HUES48 (cell line): Measurements from ENCODE around the gene DPEP2.
A peak's percentile ranks its signal among the peaks of the same experiment; 100 is the strongest.

Experiments
- H3K27ac ChIP-seq: one replicate; pipeline ENCODE4 v1.7.0; 2013; ENCODE audit warnings: low read depth, low read length, inconsistent platforms
- H3K27me3 ChIP-seq: 2 replicates; pipeline ENCODE4 v1.6.1; 2013; ENCODE audit warnings: mild to moderate bottlenecking, low read length; ENCODE audit not compliant: control insufficient read depth, insufficient read depth
- H3K36me3 ChIP-seq: 2 replicates; pipeline ENCODE4 v1.6.1; 2013; ENCODE audit warnings: low read length; ENCODE audit not compliant: control insufficient read depth, insufficient read depth
- H3K4me1 ChIP-seq: 2 replicates; pipeline ENCODE4 v1.6.1; 2013; ENCODE audit warnings: mild to moderate bottlenecking, low read length; ENCODE audit not compliant: control insufficient read depth, insufficient read depth
- H3K4me3 ChIP-seq: 2 replicates; pipeline ENCODE4 v1.5.1; 2013; ENCODE audit warnings: mild to moderate bottlenecking, low read depth, low read length
- H3K9ac ChIP-seq: 2 replicates; pipeline ENCODE4 v1.6.1; 2013; ENCODE audit warnings: mild to moderate bottlenecking, low read depth, low read length, moderate library complexity
- H3K9me3 ChIP-seq: 2 replicates; pipeline ENCODE4 v1.6.1; 2013; ENCODE audit warnings: low read length; ENCODE audit not compliant: control insufficient read depth, insufficient read depth

DPEP2 gene

DNA sequence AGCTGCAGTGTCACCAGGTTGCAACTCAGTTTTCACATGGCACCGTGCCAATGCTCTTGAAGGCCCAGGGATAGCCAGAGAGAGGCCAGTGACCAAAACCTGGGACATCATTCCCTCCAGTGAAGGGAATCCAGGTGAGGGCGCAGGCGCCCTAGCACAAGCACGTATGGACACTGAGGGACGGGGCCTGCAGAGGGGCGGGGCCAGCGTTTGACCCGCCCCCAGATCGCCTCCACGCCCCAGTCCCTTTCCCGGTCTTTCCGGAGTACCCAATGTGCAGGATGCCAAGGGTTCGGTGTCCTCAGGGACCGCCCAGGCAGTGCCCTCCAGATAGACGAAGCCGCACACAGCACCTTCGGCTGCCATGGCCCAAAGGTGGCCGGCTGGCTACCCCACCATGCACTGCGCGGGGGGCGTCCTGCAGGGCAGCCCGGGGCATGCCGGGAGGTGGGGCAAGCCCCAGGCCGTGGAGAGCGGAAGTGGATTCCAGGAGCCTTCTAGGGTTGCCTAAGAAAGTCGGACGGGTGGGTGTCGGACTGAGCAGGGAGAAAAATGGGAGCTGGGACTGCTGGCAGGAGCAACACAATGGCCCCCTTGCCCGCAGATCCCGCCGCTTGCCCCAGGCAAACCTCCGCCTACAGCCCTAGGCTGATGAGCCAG is 35.5 kb downstream of the DPEP2 start:
- H3K9ac ChIP-seq: no peak overlapping the region; the same call in 1 of the 2 replicates
- no peak overlapping the region for H3K27ac ChIP-seq
- no peaks in the 10 kb centered on the region for H3K27me3 ChIP-seq
- peaks cover 14% of the 10 kb centered on the region for H3K4me1 ChIP-seq
- H3K36me3 ChIP-seq: peaks cover 47% of the 10 kb centered on the region
- no peaks in the 10 kb centered on the region for H3K9me3 ChIP-seq
- peak overlapping the region; percentile 44; the same call in 1 of the 2 replicates for H3K4me3 ChIP-seq

DNA sequence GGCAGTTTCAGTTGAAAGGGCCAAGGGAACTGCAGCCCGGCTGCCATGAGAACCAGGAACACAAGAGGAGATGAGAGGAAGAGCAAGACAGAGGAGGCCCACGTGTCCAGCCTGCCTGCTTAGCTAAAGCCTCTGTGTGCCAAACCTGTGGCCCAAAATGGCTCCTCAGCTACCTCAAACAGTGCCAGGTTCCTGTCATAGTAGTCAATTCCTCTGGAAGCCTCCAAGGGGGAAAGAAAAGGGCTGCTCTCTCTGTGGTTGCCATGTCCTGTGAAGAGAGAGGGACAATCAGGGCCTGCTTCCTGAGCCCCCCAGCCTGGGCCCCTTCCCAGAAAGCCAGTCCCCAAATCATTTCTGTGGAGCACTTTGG is 36.0 kb downstream of the DPEP2 start:
- no peak overlapping the region for H3K27ac ChIP-seq
- no peaks in the 10 kb centered on the region for H3K9me3 ChIP-seq
- no peak overlapping the region; the same call in 1 of the 2 replicates for H3K4me3 ChIP-seq
- H3K27me3 ChIP-seq: no peaks in the 10 kb centered on the region
- H3K9ac ChIP-seq: no peak overlapping the region; the same call in 1 of the 2 replicates
- H3K4me1 ChIP-seq: peaks cover 13% of the 10 kb centered on the region
- peaks cover 52% of the 10 kb centered on the region for H3K36me3 ChIP-seq

DNA sequence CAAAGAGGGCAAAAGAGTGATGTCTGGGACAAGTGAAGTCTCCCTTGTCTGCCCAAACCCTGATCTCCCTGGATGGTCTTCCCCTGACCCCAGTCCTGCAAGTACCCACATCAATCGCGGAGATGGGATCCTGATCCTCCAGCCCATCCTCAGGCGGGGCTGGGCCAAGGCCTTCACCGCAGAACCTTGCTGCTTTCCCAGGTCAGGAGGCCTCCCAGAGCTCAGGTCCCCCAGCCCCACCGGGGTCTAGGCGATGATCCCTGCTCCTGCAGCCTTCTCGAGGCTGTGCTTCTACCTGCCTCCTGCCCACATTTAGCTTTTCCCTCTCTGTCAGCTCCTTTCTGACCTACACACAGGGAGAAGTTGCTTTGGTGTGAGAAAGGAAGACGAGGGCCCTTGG is 37.1 kb downstream of the DPEP2 start:
- no peaks in the 10 kb centered on the region for H3K27me3 ChIP-seq
- no peaks in the 10 kb centered on the region for H3K9me3 ChIP-seq
- H3K27ac ChIP-seq: no peak overlapping the region
- H3K36me3 ChIP-seq: peaks cover 62% of the 10 kb centered on the region
- H3K9ac ChIP-seq: no peak overlapping the region
- H3K4me3 ChIP-seq: no peak overlapping the region
- peaks cover 8% of the 10 kb centered on the region for H3K4me1 ChIP-seq

DNA sequence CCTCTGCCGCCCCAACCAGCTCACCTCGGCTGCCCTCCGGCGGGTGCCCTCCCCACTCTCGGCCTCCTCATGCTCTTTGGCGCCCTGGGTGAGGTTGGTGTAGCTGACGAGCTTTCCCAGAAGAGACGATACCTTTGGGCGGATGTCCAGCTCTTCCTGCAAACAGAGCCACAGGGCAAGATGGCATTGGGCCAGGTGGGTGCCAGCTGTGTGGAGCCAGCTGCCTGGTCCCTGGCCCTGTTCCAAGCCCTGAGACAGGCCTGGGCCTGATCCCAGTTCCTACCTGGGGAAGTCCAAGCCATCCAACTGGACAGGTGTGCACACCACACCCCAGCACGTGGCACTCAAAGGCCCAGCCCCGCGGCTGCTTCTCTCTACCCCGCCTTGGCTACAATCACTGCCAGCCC is 37.7 kb downstream of the DPEP2 start:
- Histone ChIP-seq H3K36me3 (peaks cover 64% of the 10 kb centered on the region), H3K27ac (no peak overlapping the region), H3K27me3 (no peaks in the 10 kb centered on the region), H3K9ac (no peak overlapping the region), H3K4me3 (no peak overlapping the region), H3K4me1 (peaks cover 2% of the 10 kb centered on the region), H3K9me3 (no peaks in the 10 kb centered on the region)

DNA sequence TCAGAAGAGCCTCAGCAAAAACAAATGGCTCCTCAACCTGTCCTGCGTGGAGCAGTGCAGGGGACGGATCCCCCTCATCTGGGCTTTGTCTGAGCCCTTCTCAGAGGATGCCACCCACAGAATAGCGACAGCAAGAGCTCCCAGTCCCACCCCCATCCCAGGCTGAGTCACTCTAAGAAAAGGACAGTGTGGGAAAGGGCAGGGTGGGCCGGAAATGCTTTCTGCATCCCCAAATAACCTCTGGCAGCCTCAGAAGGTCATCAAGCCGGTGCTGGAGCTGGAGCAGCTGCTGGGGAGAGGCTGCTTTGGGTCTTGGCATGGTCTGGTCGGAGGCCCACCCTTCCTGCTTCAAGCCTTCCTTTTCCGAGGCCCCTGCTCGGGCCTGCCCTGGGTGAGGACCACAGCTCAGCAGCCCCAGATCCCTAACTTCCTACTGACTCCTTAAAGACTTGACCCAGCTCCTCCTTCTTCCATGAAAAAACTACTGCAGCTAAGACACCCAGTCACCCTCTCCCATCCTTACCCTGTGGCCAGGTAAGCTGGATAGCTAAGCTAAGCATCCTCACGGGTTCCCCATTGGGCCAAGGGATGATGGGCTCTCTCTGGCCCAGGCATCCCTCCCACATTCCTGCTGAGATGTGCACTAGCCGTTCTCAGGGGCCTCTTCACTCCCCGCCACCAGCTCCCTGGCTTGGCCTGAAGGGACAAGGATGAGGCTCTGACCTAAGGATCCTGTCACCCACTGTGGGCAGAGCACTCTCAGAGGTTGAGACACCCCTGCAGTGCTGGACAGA is 39.6 kb downstream of the DPEP2 start:
- Histone ChIP-seq H3K9me3 (no peaks in the 10 kb centered on the region), H3K27ac (no peak overlapping the region), H3K9ac (no peak overlapping the region), H3K36me3 (peaks cover 69% of the 10 kb centered on the region), H3K4me1 (no peaks in the 10 kb centered on the region; the same call in 1 of the 2 replicates), H3K4me3 (no peak overlapping the region), H3K27me3 (no peaks in the 10 kb centered on the region)

DNA sequence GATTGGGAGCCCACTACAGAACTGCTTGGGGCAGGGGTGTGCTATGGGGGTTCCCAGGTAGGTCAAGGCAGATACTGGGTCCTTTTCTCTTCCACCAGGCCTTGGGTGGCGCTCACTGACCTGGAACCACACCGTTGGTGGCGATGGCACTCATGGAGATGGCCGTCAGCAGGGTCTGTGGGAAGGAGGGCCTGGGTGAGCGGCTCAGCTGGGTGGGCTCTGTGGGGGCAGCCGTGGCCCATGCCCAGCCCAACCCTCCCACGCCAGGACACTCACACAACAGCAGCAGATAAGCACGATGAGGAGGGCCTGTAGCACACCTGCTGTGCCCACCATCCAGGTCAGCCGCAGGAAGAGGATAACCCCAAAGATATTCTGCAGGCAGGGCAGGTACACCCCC is 41.7 kb downstream of the DPEP2 start:
- no peaks in the 10 kb centered on the region for H3K27me3 ChIP-seq
- H3K4me1 ChIP-seq: no peaks in the 10 kb centered on the region
- no peak overlapping the region for H3K4me3 ChIP-seq
- peaks cover 75% of the 10 kb centered on the region for H3K36me3 ChIP-seq
- H3K9ac ChIP-seq: no peak overlapping the region
- no peaks in the 10 kb centered on the region for H3K9me3 ChIP-seq
- H3K27ac ChIP-seq: no peak overlapping the region

DNA sequence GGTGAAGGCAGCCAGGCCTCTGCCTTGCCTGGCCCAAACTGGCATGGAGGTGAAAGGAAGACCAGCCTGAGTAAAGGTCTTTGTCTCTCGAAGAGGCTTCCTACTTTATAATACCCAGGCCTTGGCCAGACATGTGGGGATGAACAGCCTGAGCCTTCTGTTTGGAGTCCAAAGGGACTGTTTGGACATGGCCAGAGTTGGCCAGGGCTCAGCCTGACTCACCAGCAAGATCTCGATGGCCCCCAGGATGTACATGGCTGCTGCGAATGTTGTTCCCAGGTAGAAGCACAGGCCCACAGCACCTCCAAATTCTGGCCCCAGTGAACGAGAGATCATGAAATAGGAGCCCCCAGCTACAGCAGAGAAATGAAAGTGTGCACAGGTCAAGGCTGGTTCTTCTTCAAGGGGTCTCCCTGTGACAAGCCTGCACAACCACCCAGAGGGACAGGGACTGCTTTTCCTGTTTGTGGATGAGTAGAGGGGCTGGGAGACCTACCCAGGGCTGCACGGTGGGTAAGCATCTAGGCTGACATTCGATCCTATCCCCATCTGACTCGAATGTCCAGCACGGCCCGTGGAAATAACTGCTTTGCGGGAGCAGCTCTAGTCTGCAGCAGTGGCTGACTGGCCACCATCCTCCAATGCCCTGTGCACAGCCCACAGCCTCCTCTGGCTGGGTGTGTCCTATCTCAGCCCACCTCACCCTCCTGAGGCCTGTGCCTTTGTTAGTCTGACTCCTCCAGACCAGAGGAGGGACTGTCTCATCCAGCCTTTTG is 44.7 kb downstream of the DPEP2 start:
- H3K9me3 ChIP-seq: no peaks in the 10 kb centered on the region
- no peak overlapping the region for H3K4me3 ChIP-seq
- no peaks in the 10 kb centered on the region for H3K27me3 ChIP-seq
- H3K36me3 ChIP-seq: peaks cover 73% of the 10 kb centered on the region
- no peak overlapping the region for H3K9ac ChIP-seq
- no peaks in the 10 kb centered on the region for H3K4me1 ChIP-seq
- no peak overlapping the region for H3K27ac ChIP-seq

DNA sequence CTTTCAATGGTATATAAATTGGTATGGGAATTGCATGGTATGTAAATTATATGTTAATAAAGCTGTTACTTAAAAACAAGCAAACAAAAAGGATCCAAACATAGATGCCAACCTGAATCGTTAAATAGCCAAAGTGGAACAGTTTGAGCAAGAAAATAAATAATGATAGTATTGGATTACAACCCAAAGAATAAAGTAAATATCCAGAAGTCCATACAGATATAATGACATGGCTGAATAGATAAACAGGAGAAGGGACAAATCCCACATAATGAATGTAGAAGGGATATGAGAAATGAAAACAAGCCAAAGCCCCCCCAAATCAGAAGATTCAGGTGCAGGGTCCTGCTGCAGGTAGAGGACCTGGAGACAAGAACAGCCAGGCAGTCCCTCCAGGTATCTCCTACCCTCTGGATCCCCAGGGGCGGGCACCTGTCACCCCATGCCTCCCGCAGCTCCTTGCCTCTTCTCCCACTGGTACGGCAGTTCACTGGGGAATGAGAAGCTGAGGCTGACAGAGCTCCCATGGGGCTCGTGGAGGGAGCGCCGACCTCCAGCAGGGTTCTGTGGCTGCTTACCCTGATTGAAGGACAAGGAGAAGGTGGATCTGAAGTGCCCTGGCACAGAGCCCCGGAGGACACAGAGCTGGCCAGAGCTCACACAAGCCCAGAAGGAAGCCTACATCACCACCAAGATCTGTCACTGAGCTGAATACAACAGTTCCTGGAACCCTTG is 45.5 kb downstream of the DPEP2 start:
- no peak overlapping the region for H3K9ac ChIP-seq
- H3K27ac ChIP-seq: no peak overlapping the region
- H3K27me3 ChIP-seq: no peaks in the 10 kb centered on the region
- no peaks in the 10 kb centered on the region for H3K4me1 ChIP-seq
- no peak overlapping the region for H3K4me3 ChIP-seq
- peaks cover 72% of the 10 kb centered on the region for H3K36me3 ChIP-seq
- no peaks in the 10 kb centered on the region for H3K9me3 ChIP-seq

DNA sequence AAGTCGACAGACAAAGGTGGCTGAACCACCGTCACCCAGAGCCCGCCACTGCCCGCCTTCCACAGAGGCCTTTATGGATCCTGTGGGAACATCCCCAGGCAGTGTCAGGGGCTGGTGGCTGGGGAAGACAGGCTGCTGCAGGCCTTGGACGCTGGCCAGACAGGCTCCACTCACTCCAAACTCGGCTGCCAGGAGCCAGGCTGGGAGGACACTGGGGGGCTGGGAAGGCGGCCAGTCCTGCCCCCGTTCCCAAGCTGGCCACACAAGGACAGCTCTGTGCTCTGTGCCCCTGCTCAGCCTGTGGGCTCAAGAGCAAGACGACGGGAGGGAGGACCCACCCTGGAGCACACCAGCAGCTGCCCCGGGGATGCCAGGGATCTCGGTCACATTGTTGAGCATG is 47.8 kb downstream of the DPEP2 start:
- H3K4me3 ChIP-seq: no peak overlapping the region
- H3K36me3 ChIP-seq: peaks cover 77% of the 10 kb centered on the region
- H3K9ac ChIP-seq: no peak overlapping the region
- no peaks in the 10 kb centered on the region for H3K4me1 ChIP-seq
- no peak overlapping the region for H3K27ac ChIP-seq
- H3K27me3 ChIP-seq: no peaks in the 10 kb centered on the region
- no peaks in the 10 kb centered on the region for H3K9me3 ChIP-seq

DNA sequence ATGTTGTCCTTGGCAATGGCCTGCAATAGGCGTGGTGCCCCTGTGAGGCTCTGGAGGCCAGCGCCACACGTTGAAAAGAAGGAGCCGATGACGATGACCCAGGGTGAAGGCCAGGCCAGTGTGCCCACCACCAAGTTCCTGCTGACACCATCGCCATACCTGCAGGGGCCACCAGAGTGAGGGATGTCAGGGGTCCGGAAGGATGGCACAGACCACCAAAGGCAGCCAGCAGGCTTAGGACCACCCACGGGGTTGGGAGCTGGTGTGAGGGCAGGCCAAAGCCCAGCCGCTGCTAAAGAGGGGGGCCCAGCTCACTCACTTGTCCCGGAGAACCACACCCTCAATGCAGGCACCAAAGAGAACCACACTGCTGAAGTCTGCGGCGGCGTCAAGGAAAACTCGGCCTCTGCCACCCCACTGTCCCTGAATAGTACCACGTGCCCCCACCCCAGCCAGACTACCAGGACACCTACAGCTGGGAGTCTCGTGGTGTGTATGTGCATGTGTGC is 48.9 kb downstream of the DPEP2 start:
- Histone ChIP-seq H3K4me3 (no peak overlapping the region), H3K36me3 (peaks cover 88% of the 10 kb centered on the region), H3K9me3 (no peaks in the 10 kb centered on the region), H3K4me1 (no peaks in the 10 kb centered on the region), H3K27ac (no peak overlapping the region), H3K27me3 (no peaks in the 10 kb centered on the region), H3K9ac (no peak overlapping the region)
